GM19467 (cell line): Measurements from ENCODE around the gene SUPT16H.
"Not testable (repeated sequence)": the region's sequence is repeated elsewhere in the genome, so short reads cannot be mapped to it uniquely, and the experiment has no call there.

Experiments
- ATAC-seq: cut with Tn5 transposase; IDR thresholded peaks from one replicate; pipeline ENCODE4 v1.9.1; 2021; ENCODE audit warnings: mild to moderate bottlenecking, moderate library complexity; ENCODE audit not compliant: unreplicated experiment

Gene SUPT16H

GRCh38 chr14:21307637-21308036, 76.2 kb downstream of the SUPT16H start:
- no peak for ATAC-seq

DNA sequence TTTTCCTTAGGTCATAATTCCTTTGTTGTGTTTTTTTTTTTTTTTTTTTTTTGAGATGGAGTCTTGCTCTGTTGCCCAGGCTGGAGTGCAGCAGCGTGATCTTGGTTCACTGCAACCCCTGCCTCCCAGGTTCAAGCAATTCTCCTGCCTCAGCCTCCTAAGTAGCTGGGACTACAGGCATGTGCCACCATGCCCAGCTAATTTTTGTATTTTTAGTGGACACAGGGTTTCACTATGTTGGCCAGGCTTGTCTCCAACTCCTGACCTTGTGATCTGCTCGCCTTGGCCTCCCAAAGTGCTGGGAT, 81.0 kb downstream of the SUPT16H start:
- ATAC-seq: not testable (repeated sequence)

DNA sequence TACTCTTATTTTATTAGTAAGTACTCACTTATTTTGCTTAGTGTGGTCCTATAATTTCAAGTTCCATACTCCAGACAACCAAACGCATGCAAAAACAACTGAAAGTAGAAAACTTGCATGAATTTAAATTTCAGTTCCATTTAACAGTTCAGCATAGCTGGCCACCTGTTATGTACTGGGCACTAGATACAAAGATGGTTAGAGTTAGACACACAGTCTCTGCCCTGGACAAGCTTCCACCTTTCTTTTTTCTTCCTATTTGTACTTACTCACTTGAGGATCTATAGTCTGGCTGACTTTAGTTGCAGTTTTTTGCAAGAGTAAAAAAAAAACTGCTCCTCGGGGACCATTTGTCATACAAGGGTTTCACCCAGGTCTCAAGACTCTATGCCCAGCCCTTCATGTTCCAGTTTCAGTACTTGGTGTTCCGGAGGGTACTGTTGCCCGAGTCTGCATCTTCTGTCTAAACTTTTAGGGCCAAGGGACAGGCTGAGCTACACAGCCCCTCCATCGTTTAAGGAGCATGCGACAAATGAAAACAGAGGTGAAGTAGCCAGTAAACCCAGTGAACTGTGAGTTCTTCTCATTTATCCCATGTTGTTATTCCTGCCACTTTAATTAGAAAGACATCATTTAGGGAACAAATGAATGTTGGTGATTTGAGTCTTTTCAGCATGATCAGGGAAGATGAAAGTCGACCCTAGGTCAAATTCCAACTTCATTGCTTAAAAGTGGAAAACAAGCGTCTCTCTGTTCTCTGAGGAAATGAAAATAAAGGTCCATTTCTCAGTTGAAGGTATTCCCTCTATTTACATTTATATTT, 81.6 kb downstream of the SUPT16H start:
- no peak for ATAC-seq
